Measurements from ENCODE around the gene FBRSL1. TPM values are rescaled to one million over a fixed set of nuclear protein-coding genes. Genes with fewer than 3 reads are reported as not detected.

FBRSL1 gene
- total and polyA plus RNA-seq, 9 of the 15 experiments (the other 6 are each of a cell fraction or from before 2014, with no cell fraction given) = 0.24 to 129 (median 7.3) TPM

DNA sequence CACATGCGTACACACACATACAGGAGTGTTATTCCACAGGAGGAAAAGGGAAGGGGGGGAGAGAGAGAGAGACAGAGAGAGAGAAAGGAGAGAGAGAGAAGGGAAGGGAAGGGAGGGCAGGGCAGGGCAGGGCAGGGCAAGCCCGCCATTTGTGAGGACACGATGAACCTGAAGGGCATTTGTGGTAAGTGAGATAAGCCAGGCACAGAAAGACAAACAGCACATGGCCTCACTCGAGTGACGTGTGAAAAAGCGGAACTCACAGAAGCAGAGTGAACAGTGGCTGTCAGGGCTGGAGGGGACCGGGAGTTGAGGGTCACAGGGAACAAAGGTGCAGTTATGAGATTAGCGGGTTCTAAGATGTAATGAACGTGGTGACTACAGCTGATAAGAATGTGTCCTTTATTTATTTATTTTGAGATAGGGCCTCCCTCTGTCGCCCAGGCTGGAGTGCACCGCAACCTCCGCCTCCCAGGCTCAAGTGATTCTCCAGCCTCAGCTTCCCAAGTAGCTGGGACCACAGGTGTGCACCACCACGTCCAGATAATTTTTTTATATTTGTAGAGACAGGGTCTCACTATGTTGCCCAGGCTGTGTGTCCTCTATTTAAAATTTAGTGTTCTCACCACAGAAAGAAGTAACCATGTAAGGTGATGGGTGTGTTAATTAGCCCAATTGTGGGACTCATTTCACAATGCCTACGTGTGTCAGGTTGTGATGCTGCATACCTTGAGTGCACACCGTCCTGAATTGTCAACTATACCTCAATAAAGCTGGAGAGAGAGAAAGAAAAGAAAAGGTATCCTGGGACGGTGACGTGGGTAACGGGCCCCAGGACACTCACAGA, 18.7 kb upstream of the FBRSL1 start (continued):
- TF ChIP-seq NR2C1 (IDR thresholded peaks at IDR 0.05) (peak; percentile 85), NR2C1 (tag; IDR thresholded peaks at IDR 0.05) (peak; percentile 90), ZNF174 (CRISPR knock-in tag; IDR thresholded peaks at IDR 0.05) (no peak), STAT5A (IDR thresholded peaks at IDR 0.05; ENCODE audit: borderline replicate concordance, low read length) (peak; percentile 87), L3MBTL2 (IDR thresholded peaks at IDR 0.05) (peak; percentile 93), ZNF740 (CRISPR knock-in tag; IDR thresholded peaks at IDR 0.05) (peak; percentile 66), ZNF740 (tag; IDR thresholded peaks at IDR 0.05) (no peak), SUPT5H (IDR thresholded peaks at IDR 0.05) (no peak), RAD21 (CRISPR knock-in tag; conservative IDR thresholded peaks at IDR 0.05 in 1 of 2, IDR thresholded peaks at IDR 0.05 in 1 of 2) (no peak), PPARD (CRISPR knock-in tag; IDR thresholded peaks at IDR 0.05) (no peak), EP400 (IDR thresholded peaks at IDR 0.05) (peak; percentile 81), NRF1 (conservative IDR thresholded peaks at IDR 0.05 in 1 of 2, IDR thresholded peaks at IDR 0.05 in 1 of 2) (peak in 1 of 2 experiments; percentile 44; a peak in 2 of 4 replicates), SREBF2 (CRISPR knock-in tag; IDR thresholded peaks at IDR 0.05) (no peak), ZBTB26 (CRISPR knock-in tag; IDR thresholded peaks at IDR 0.05) (peak; percentile 7; the same call in 1 of the 2 replicates), DEAF1 (CRISPR knock-in tag; IDR thresholded peaks at IDR 0.05) (no peak), ZNF589 (CRISPR knock-in tag; IDR thresholded peaks at IDR 0.05; ENCODE audit: low read depth) (peak; percentile 74; the same call in 1 of the 2 replicates), ZFX (CRISPR knock-in tag; IDR thresholded peaks at IDR 0.05) (peak; percentile 34; the same call in 1 of the 2 replicates), PYGO2 (tag; IDR thresholded peaks at IDR 0.05) (peak; percentile 83), NFE2 (IDR thresholded peaks at IDR 0.05; ENCODE audit: low read depth) (0 out of 2 replicates have a peak, but pooled peaks have one; percentile 14), CC2D1A (IDR thresholded peaks at IDR 0.05) (peak; percentile 97), ZEB2 (IDR thresholded peaks at IDR 0.05) (peak; percentile 57), ADNP (tag; IDR thresholded peaks at IDR 0.05) (peak; percentile 88), SMAD4 (CRISPR knock-in tag; conservative IDR thresholded peaks at IDR 0.05) (peak; percentile 88)
- TF ChIP-seq, protein P1, sequence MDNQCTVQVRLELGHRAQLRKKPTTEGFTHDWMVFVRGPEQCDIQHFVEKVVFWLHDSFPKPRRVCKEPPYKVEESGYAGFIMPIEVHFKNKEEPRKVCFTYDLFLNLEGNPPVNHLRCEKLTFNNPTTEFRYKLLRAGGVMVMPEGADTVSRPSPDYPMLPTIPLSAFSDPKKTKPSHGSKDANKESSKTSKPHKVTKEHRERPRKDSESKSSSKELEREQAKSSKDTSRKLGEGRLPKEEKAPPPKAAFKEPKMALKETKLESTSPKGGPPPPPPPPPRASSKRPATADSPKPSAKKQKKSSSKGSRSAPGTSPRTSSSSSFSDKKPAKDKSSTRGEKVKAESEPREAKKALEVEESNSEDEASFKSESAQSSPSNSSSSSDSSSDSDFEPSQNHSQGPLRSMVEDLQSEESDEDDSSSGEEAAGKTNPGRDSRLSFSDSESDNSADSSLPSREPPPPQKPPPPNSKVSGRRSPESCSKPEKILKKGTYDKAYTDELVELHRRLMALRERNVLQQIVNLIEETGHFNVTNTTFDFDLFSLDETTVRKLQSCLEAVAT (IDR thresholded peaks at IDR 0.05) = peak; percentile 43 to 88; a peak in 3 of 4 replicates
